Endodermal cell (in vitro differentiated cells): Measurements from ENCODE around the gene RCC1. TPM values are rescaled to one million over a fixed set of nuclear protein-coding genes. Genes with fewer than 3 reads are reported as not detected.

Source experiments
- DNase-seq: peaks from one replicate; pipeline ENCODE4 v3.0.0-alpha.2; 2017
- H3K27ac ChIP-seq: 2 replicates; pipeline ENCODE4 v1.5.1; 2013; ENCODE audit warnings: mild to moderate bottlenecking, low read depth, low read length, moderate library complexity
- H3K27me3 ChIP-seq: 2 replicates; pipeline ENCODE4 v1.6.1; 2013; ENCODE audit warnings: mild to moderate bottlenecking, low read length, moderate library complexity; ENCODE audit not compliant: insufficient read depth, control insufficient read depth, poor library complexity, severe bottlenecking
- H3K36me3 ChIP-seq: 2 replicates; pipeline ENCODE4 v1.7.0; 2013; ENCODE audit warnings: mild to moderate bottlenecking, low read length, moderate library complexity; ENCODE audit not compliant: control insufficient read depth, insufficient read depth
- H3K4me1 ChIP-seq: one replicate; pipeline ENCODE4 v1.7.0; 2013; ENCODE audit warnings: low read length; ENCODE audit not compliant: control insufficient read depth, insufficient read depth
- H3K4me3 ChIP-seq: 2 replicates; pipeline ENCODE4 v1.5.1; 2013; ENCODE audit warnings: mild to moderate bottlenecking, low read length, moderate library complexity
- H3K9ac ChIP-seq: 2 replicates; pipeline ENCODE4 v1.6.1; 2013; ENCODE audit warnings: mild to moderate bottlenecking, low read length, moderate library complexity; ENCODE audit not compliant: poor library complexity, severe bottlenecking; ENCODE audit errors: extremely low read depth
- H3K9me3 ChIP-seq: 2 replicates; pipeline ENCODE4 v1.6.1; 2013; ENCODE audit warnings: mild to moderate bottlenecking, low read length, moderate library complexity; ENCODE audit not compliant: control insufficient read depth
- H3K27ac Mint-ChIP-seq: 2 replicates; pipeline ENCODE4 v1.8.0; 2020; ENCODE audit warnings: mixed read lengths
- H3K27me3 Mint-ChIP-seq: 2 replicates; pipeline ENCODE4 v1.8.0; 2021; ENCODE audit warnings: mild to moderate bottlenecking, mixed read lengths; ENCODE audit not compliant: insufficient read depth
- H3K36me3 Mint-ChIP-seq: 2 replicates; pipeline ENCODE4 v1.8.0; 2020; ENCODE audit warnings: low read depth, mixed read lengths
- H3K4me1 Mint-ChIP-seq: 2 replicates; pipeline ENCODE4 v1.8.0; 2020; ENCODE audit warnings: mixed read lengths
- H3K4me3 Mint-ChIP-seq: 2 replicates; pipeline ENCODE4 v1.8.0; 2020; ENCODE audit warnings: mild to moderate bottlenecking, moderate library complexity, mixed read lengths
- H3K9me3 Mint-ChIP-seq: 2 replicates; pipeline ENCODE4 v1.8.0; 2020; ENCODE audit warnings: mild to moderate bottlenecking, mixed read lengths
- CTCF ChIP-seq: fragments of 200-600 bp; sonication (generic); conservative IDR thresholded peaks from 2 replicates; pipeline ENCODE4 v1.5.0; 2021; ENCODE audit warnings: antibody characterized with exemption, mild to moderate bottlenecking
- WGBS, 2 experiments: methylation state at CpG; one replicate each; pipeline versions ENCODE4 v1.1.5 to v1.1.7; 2013; ENCODE audit warnings: missing lambda C conversion rate in 2 of 2, mixed read lengths in 1 of 2; ENCODE audit not compliant: insufficient coverage in 1 of 2, insufficient read length in 1 of 2; 5-methylcytosine and 5-hydroxymethylcytosine counted together
- total RNA-seq, 2 donors: library from RNA; stranded (reverse); fragmentation: NEBNext Ultra II Directional in 1 of 2; extraction: Animal tissue kit (Norgen Biotek cat#: 25700) in 1 of 2; gene quantifications; 2 replicates in 1 of 2; 3 replicates in 1 of 2; pipeline ENCODE4 v1.2.1, GENCODE V29; 2021

RCC1 gene
- total RNA-seq, 2 donors from 2014 or later, result 55.4 to 65.3 TPM

DNA sequence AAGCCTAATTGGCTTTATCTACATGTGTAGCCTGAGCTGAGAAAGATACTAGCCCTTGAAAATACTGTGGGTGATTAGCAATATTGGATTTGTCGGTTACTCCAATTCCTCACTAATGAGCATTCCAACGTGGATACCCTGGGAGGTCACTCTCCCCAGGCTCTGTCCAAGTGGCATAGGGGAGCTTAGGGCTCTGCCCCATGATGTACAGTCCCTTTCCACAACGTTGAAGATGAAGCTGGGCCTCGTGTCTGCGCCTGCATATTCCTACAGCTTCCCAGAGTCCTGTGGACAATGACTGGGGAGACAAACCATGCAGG lies 2.6 kb downstream of the RCC1 start:
- H3K27ac ChIP-seq, result peak overlapping the region; percentile 84
- H3K9me3 ChIP-seq, result no peaks in the 10 kb centered on the region
- TF ChIP-seq CTCF, result no peak
- peaks cover 2% of the 10 kb centered on the region for H3K9me3 Mint-ChIP-seq
- no peaks in the 10 kb centered on the region for H3K4me1 ChIP-seq
- H3K27ac Mint-ChIP-seq, result peak overlapping the region; percentile 98
- WGBS, 2 experiments, result 40 to 49% methylated on average over 5 of the region's 5 CpGs
- H3K27me3 ChIP-seq, result no peaks in the 10 kb centered on the region
- H3K4me3 Mint-ChIP-seq, result peak overlapping the region; percentile 99
- H3K4me1 Mint-ChIP-seq, result peaks cover 19% of the 10 kb centered on the region
- H3K36me3 Mint-ChIP-seq, result peaks cover 71% of the 10 kb centered on the region
- H3K27me3 Mint-ChIP-seq, result no peaks in the 10 kb centered on the region
- H3K9ac ChIP-seq, result peak overlapping the region; percentile 99
- DNase-seq, result no peak
- H3K4me3 ChIP-seq, result peak overlapping the region; percentile 93
- H3K36me3 ChIP-seq, result peaks cover 60% of the 10 kb centered on the region

GRCh38 chr1:28509705-28510272 lies 3.9 kb downstream of the RCC1 start:
- peak overlapping the region; percentile 99 for H3K4me3 Mint-ChIP-seq
- peak overlapping the region; percentile 99 for H3K9ac ChIP-seq
- peak overlapping the region; percentile 98 for H3K27ac Mint-ChIP-seq
- WGBS, 2 experiments, result 92 to 96% methylated on average over 6 to 8 of the region's 8 CpGs
- H3K36me3 Mint-ChIP-seq, result peaks cover 79% of the 10 kb centered on the region
- no peaks in the 10 kb centered on the region for H3K4me1 ChIP-seq
- peak; percentile 67 for DNase-seq
- no peaks in the 10 kb centered on the region for H3K27me3 ChIP-seq
- peaks cover 2% of the 10 kb centered on the region for H3K9me3 Mint-ChIP-seq
- H3K27ac ChIP-seq, result peak overlapping the region; percentile 84
- no peaks in the 10 kb centered on the region for H3K9me3 ChIP-seq
- peak overlapping the region; percentile 93 for H3K4me3 ChIP-seq
- no peaks in the 10 kb centered on the region for H3K27me3 Mint-ChIP-seq
- H3K36me3 ChIP-seq, result peaks cover 65% of the 10 kb centered on the region
- peaks cover 19% of the 10 kb centered on the region for H3K4me1 Mint-ChIP-seq
- no peak for TF ChIP-seq CTCF

GRCh38 chr1:28510273-28510969 lies 4.6 kb downstream of the RCC1 start:
- peaks cover 2% of the 10 kb centered on the region for H3K9me3 Mint-ChIP-seq
- WGBS, 2 experiments, result 87 to 90% methylated on average over 8 of the region's 8 CpGs
- no peaks in the 10 kb centered on the region for H3K27me3 ChIP-seq
- H3K27me3 Mint-ChIP-seq, result no peaks in the 10 kb centered on the region
- H3K27ac Mint-ChIP-seq, result peak overlapping the region; percentile 98
- no peaks in the 10 kb centered on the region for H3K9me3 ChIP-seq
- no peak for TF ChIP-seq CTCF
- peaks cover 80% of the 10 kb centered on the region for H3K36me3 Mint-ChIP-seq
- H3K27ac ChIP-seq, result peak overlapping the region; percentile 84
- H3K36me3 ChIP-seq, result peaks cover 65% of the 10 kb centered on the region
- no peaks in the 10 kb centered on the region for H3K4me1 ChIP-seq
- H3K4me3 ChIP-seq, result peak overlapping the region; percentile 93
- peak overlapping the region; percentile 99 for H3K4me3 Mint-ChIP-seq
- peak; percentile 74 for DNase-seq
- peaks cover 19% of the 10 kb centered on the region for H3K4me1 Mint-ChIP-seq
- peak overlapping the region; percentile 99 for H3K9ac ChIP-seq
